Mesenchymal stem cell (in vitro differentiated cells and primary cell): ENCODE measurements around the gene SEMA4G.

Experiments
- DNase-seq: peaks from one replicate; pipeline ENCODE4 v3.0.0-alpha.2; 2013
- H2AFZ ChIP-seq: one replicate; pipeline ENCODE4 v1.6.1; 2013; ENCODE audit warnings: low read depth, mild to moderate bottlenecking, control low read depth, inconsistent platforms, low read length, moderate library complexity
- H2AK5ac ChIP-seq: 2 replicates; pipeline ENCODE4 v1.6.1; 2013; ENCODE audit warnings: low read length, moderate library complexity, mild to moderate bottlenecking, inconsistent platforms; ENCODE audit not compliant: severe bottlenecking
- H2BK120ac ChIP-seq: one replicate; pipeline ENCODE4 v1.6.1; 2013; ENCODE audit warnings: low read depth, mild to moderate bottlenecking, inconsistent platforms, low read length, moderate library complexity
- H2BK12ac ChIP-seq, 2 experiments: one replicate each; pipeline ENCODE4 v1.6.1; 2013; ENCODE audit warnings: inconsistent platforms in 2 of 2, low read length in 2 of 2, mild to moderate bottlenecking in 2 of 2, moderate library complexity in 2 of 2, control low read depth in 1 of 2
- H2BK15ac ChIP-seq: one replicate; pipeline ENCODE4 v1.6.1; 2013; ENCODE audit warnings: mild to moderate bottlenecking, low read depth, inconsistent platforms; ENCODE audit not compliant: poor library complexity, severe bottlenecking
- H2BK5ac ChIP-seq: 2 replicates; pipeline ENCODE4 v1.6.1; 2013; ENCODE audit warnings: low read depth, mild to moderate bottlenecking, low read length, control low read depth, inconsistent platforms; ENCODE audit not compliant: poor library complexity, severe bottlenecking
- H3K14ac ChIP-seq, 2 experiments: one replicate each; pipeline ENCODE4 v1.6.1; 2013; ENCODE audit warnings: inconsistent platforms in 2 of 2, low read length in 2 of 2, control low read depth in 1 of 2, mild to moderate bottlenecking in 1 of 2, moderate library complexity in 1 of 2
- H3K18ac ChIP-seq, 2 experiments: one replicate each; pipeline ENCODE4 v1.6.1; 2013; ENCODE audit warnings: inconsistent platforms in 2 of 2, low read length in 2 of 2, control low read depth in 1 of 2, low read depth in 1 of 2, mild to moderate bottlenecking in 1 of 2
- H3K23ac ChIP-seq, 2 experiments: one replicate each; pipeline ENCODE4 v1.6.1; 2013; ENCODE audit warnings: inconsistent platforms in 2 of 2, low read length in 2 of 2, mild to moderate bottlenecking in 2 of 2, moderate library complexity in 2 of 2, control low read depth in 1 of 2
- H3K27ac ChIP-seq: 2 replicates; pipeline ENCODE4 v1.5.1; 2013; ENCODE audit warnings: mild to moderate bottlenecking, moderate library complexity, low read length, control low read depth, inconsistent platforms; ENCODE audit not compliant: poor library complexity, severe bottlenecking
- H3K27me3 ChIP-seq, 2 experiments: 2 replicates each; pipeline versions ENCODE4 v1.6.1 to v1.7.0; 2013; ENCODE audit warnings: low read length in 2 of 2, mild to moderate bottlenecking in 2 of 2, moderate library complexity in 2 of 2, control low read depth in 1 of 2, inconsistent platforms in 1 of 2; ENCODE audit not compliant: control insufficient read depth in 1 of 2, insufficient read depth in 1 of 2
- H3K36me3 ChIP-seq, 2 experiments: 2 replicates each; pipeline versions ENCODE4 v1.6.1 to v1.7.0; 2013; ENCODE audit warnings: low read length in 2 of 2, control low read depth in 1 of 2, inconsistent platforms in 1 of 2, low read depth in 1 of 2, mild to moderate bottlenecking in 1 of 2; ENCODE audit not compliant: insufficient read depth in 2 of 2, control insufficient read depth in 1 of 2
- H3K4ac ChIP-seq, 2 experiments: one replicate each; pipeline ENCODE4 v1.6.1; 2013; ENCODE audit warnings: inconsistent platforms in 2 of 2, low read length in 2 of 2, mild to moderate bottlenecking in 2 of 2, moderate library complexity in 2 of 2, control low read depth in 1 of 2, low read depth in 1 of 2
- H3K4me1 ChIP-seq: 2 replicates; pipeline ENCODE4 v1.6.1; 2013; ENCODE audit warnings: low read depth, low read length, control low read depth; ENCODE audit not compliant: control insufficient read depth, insufficient read depth
- H3K4me2 ChIP-seq: 2 replicates; pipeline ENCODE4 v1.6.1; 2013; ENCODE audit warnings: low read length, mild to moderate bottlenecking, inconsistent platforms; ENCODE audit not compliant: poor library complexity, severe bottlenecking
- H3K4me3 ChIP-seq, 2 experiments: 2 replicates each; pipeline versions ENCODE4 v1.5.1 to v1.7.0; 2013; ENCODE audit warnings: low read length in 2 of 2, mild to moderate bottlenecking in 2 of 2, control low read depth in 1 of 2, low read depth in 1 of 2; ENCODE audit not compliant: insufficient read depth in 1 of 2
- H3K79me1 ChIP-seq: replicated peaks from 2 replicates; pipeline ENCODE4 v1.6.1; 2013; ENCODE audit warnings: mild to moderate bottlenecking, control low read depth, low read length, inconsistent platforms; ENCODE audit not compliant: poor library complexity, severe bottlenecking
- H3K9ac ChIP-seq: 2 replicates; pipeline ENCODE4 v1.7.0; 2013; ENCODE audit warnings: mild to moderate bottlenecking, low read length, moderate library complexity
- H3K9me3 ChIP-seq: 2 replicates; pipeline ENCODE4 v1.7.0; 2013; ENCODE audit warnings: mild to moderate bottlenecking, low read length; ENCODE audit not compliant: control insufficient read depth
- H4K8ac ChIP-seq: one replicate; pipeline ENCODE4 v1.6.1; 2013; ENCODE audit warnings: inconsistent platforms, mild to moderate bottlenecking, low read length, moderate library complexity
- H4K91ac ChIP-seq: one replicate; pipeline ENCODE4 v1.6.1; 2013; ENCODE audit warnings: mild to moderate bottlenecking, low read length, inconsistent platforms
- WGBS: methylation state at CpG from one replicate; pipeline ENCODE4 v1.1.7; 2013; ENCODE audit warnings: mixed read lengths; 5-methylcytosine and 5-hydroxymethylcytosine counted together

The SEMA4G gene

GRCh38 chr10:100943508-100943907 is 25.8 kb upstream of the SEMA4G start:
- Histone ChIP-seq H3K36me3 (peaks cover 22 to 95% of the 10 kb centered on the region in 2 experiments), H2BK12ac (no peak overlapping the region), H3K4ac (no peak overlapping the region), H3K4me1 (peaks cover 2% of the 10 kb centered on the region), H3K4me3 (no peak overlapping the region), H3K14ac (no peak overlapping the region), H3K9me3 (no peaks in the 10 kb centered on the region), H3K27me3 (no peaks in the 10 kb centered on the region), H2AFZ (no peak overlapping the region), H3K23ac (no peak overlapping the region), H3K9ac (no peak overlapping the region), H2BK120ac (no peak overlapping the region), H2BK15ac (no peak overlapping the region), H2AK5ac (no peak overlapping the region), H3K4me2 (no peak overlapping the region), H4K8ac (no peak overlapping the region), H3K18ac (no peak overlapping the region), H2BK5ac (no peak overlapping the region), H4K91ac (no peak overlapping the region), H3K79me1 (peaks cover 4% of the 10 kb centered on the region), H3K27ac (no peak overlapping the region)
- no peak for DNase-seq

DNA sequence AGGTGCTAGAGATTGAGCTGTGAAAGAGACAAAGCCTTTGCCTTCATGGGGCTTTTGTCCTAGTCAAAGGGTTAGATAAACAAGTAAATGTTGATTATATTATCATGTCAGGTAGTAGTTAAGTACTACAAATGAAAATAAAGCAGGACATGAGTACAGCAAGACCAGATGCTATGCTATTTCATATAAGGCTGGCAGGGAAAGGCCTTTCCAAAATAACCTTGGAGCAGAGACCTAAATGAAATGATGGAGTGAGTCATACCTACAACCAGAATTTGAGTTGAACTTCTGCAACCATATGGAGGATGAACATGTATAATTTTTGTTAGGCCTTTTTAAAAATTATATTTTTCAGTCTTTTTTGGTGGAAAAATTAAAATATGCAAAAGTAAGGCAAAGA is 23.6 kb upstream of the SEMA4G start:
- Histone ChIP-seq H3K79me1 (no peaks in the 10 kb centered on the region), H3K4me1 (no peaks in the 10 kb centered on the region), H3K36me3 (peaks cover 18 to 96% of the 10 kb centered on the region in 2 experiments), H3K23ac (no peak overlapping the region), H3K9ac (no peak overlapping the region), H2BK5ac (no peak overlapping the region), H4K91ac (no peak overlapping the region), H3K4me3 (no peak overlapping the region), H2BK12ac (no peak overlapping the region), H2AFZ (no peak overlapping the region), H3K4me2 (no peak overlapping the region), H3K27me3 (no peaks in the 10 kb centered on the region), H3K27ac (no peak overlapping the region), H2BK120ac (no peak overlapping the region), H3K14ac (no peak overlapping the region), H2AK5ac (no peak overlapping the region), H4K8ac (no peak overlapping the region), H3K4ac (no peak overlapping the region), H3K9me3 (no peaks in the 10 kb centered on the region), H2BK15ac (no peak overlapping the region), H3K18ac (no peak overlapping the region)
- DNase-seq: no peak

GRCh38 chr10:100948916-100949315 is 20.4 kb upstream of the SEMA4G start:
- no peaks in the 10 kb centered on the region for H3K4me1 ChIP-seq
- no peak overlapping the region for H2BK120ac ChIP-seq
- peaks cover 3% of the 10 kb centered on the region for H3K79me1 ChIP-seq
- H3K27ac ChIP-seq: no peak overlapping the region
- DNase-seq: no peak
- no peak overlapping the region for H3K18ac ChIP-seq
- 100% methylated on average over 2 of the region's 3 CpGs for WGBS
- H2BK5ac ChIP-seq: no peak overlapping the region
- H3K4me2 ChIP-seq: no peak overlapping the region
- no peak overlapping the region for H4K91ac ChIP-seq
- no peaks in the 10 kb centered on the region for H3K9me3 ChIP-seq
- H2AFZ ChIP-seq: no peak overlapping the region
- H3K4me3 ChIP-seq: no peak overlapping the region
- no peak overlapping the region for H3K9ac ChIP-seq
- H2BK12ac ChIP-seq: no peak overlapping the region
- H3K23ac ChIP-seq: no peak overlapping the region
- H3K27me3 ChIP-seq: no peaks in the 10 kb centered on the region
- H3K14ac ChIP-seq: no peak overlapping the region
- no peak overlapping the region for H4K8ac ChIP-seq
- no peak overlapping the region for H2AK5ac ChIP-seq
- no peak overlapping the region for H2BK15ac ChIP-seq
- peaks cover 26 to 81% of the 10 kb centered on the region in 2 experiments for H3K36me3 ChIP-seq
- no peak overlapping the region for H3K4ac ChIP-seq

DNA sequence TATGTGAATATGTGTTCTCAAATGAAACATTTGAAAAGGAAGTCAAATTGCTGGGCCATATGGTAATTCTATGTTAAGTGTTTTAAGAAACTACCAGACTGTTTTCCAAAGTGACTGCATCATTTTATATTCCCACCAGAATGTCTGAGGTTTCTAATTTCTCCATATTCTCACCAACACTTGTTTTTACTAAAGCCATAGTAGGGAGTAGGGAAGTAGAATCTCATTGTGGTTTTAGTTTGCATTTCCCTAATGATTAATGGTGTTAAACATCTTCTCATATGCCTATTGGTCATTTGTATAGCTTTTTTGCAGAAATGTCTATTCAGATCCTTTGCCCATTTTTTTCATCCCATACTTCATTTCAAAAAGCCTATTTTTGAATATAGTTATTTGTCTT is 9.1 kb upstream of the SEMA4G start:
- DNase-seq: no peak
- H3K4me2 ChIP-seq: no peak overlapping the region
- H2AFZ ChIP-seq: no peak overlapping the region
- no peak overlapping the region for H4K8ac ChIP-seq
- H3K9me3 ChIP-seq: no peaks in the 10 kb centered on the region
- H3K27me3 ChIP-seq: no peaks in the 10 kb centered on the region
- H3K4me1 ChIP-seq: no peaks in the 10 kb centered on the region
- H2BK15ac ChIP-seq: no peak overlapping the region
- no peak overlapping the region for H3K4ac ChIP-seq
- H2BK120ac ChIP-seq: no peak overlapping the region
- no peak overlapping the region for H3K18ac ChIP-seq
- peaks cover 4% of the 10 kb centered on the region for H3K79me1 ChIP-seq
- H3K14ac ChIP-seq: no peak overlapping the region
- H2BK5ac ChIP-seq: no peak overlapping the region
- H3K23ac ChIP-seq: no peak overlapping the region
- H3K4me3 ChIP-seq: no peak overlapping the region
- H3K36me3 ChIP-seq: peaks cover 15 to 91% of the 10 kb centered on the region in 2 experiments
- no peak overlapping the region for H4K91ac ChIP-seq
- no peak overlapping the region for H2BK12ac ChIP-seq
- H3K9ac ChIP-seq: no peak overlapping the region
- H2AK5ac ChIP-seq: no peak overlapping the region
- no peak overlapping the region for H3K27ac ChIP-seq
